Activated T-cell treated with anti-CD3 and anti-CD28 coated beads, Interleukin-2, amount 50 U/mL, for 72 hours (primary cell): ENCODE results near the gene DOCK4. TPM values are rescaled to one million over a fixed set of nuclear protein-coding genes. Genes with fewer than 3 reads are reported as not detected.

ENCODE experiments used
- ATAC-seq, 2 donors: fragments of 150-1000 bp; cut with Tn5 transposase; replicated peaks in 1 of 2; 2 replicates each; pipeline ENCODE4 v1.10.0; 2021; ENCODE audit warnings: moderate library complexity in 2 of 2, mild to moderate bottlenecking in 1 of 2
- DNase-seq, 2 donors: peaks; one replicate each; pipeline ENCODE4 v3.0.0; 2021 to 2022; ENCODE audit warnings: mixed read lengths in 1 of 2
- H3K27ac Mint-ChIP-seq: one replicate; pipeline ENCODE4 v1.8.0; 2022; ENCODE audit warnings: mild to moderate bottlenecking, moderate library complexity, mixed read lengths
- H3K27me3 Mint-ChIP-seq: one replicate; pipeline ENCODE4 v1.8.0; 2022; ENCODE audit warnings: low read depth, mixed read lengths
- H3K36me3 Mint-ChIP-seq, 2 donors: one replicate each; pipeline ENCODE4 v1.8.0; 2022; ENCODE audit warnings: mixed read lengths in 2 of 2, mild to moderate bottlenecking in 1 of 2; ENCODE audit not compliant: insufficient read depth in 2 of 2
- H3K4me1 Mint-ChIP-seq: one replicate; pipeline ENCODE4 v1.8.0; 2022; ENCODE audit warnings: low read depth, mixed read lengths
- H3K4me3 Mint-ChIP-seq, 2 donors: one replicate each; pipeline ENCODE4 v1.8.0; 2022; ENCODE audit warnings: mild to moderate bottlenecking in 2 of 2, mixed read lengths in 2 of 2, moderate library complexity in 2 of 2
- H3K9me3 Mint-ChIP-seq, 2 donors: one replicate each; pipeline ENCODE4 v1.8.0; 2022; ENCODE audit warnings: mixed read lengths in 2 of 2
- total RNA-seq, 2 donors: library from RNA; stranded (reverse); gene quantifications; one replicate each; pipeline ENCODE4 v1.2.3, GENCODE V29; 2022

Gene DOCK4
- total RNA-seq, 2 donors from 2014 or later = 0.29 to 0.53 TPM

GRCh38 chr7:111836592-111836991 is 369.6 kb downstream of the DOCK4 start:
- DNase-seq = no peak
- no peak for ATAC-seq
- peaks cover under 1% of the 10 kb centered on the region for H3K4me1 Mint-ChIP-seq
- peak overlapping the region; percentile 11 for H3K27ac Mint-ChIP-seq
- H3K27me3 Mint-ChIP-seq = peaks cover 5% of the 10 kb centered on the region
- H3K4me3 Mint-ChIP-seq = no peak overlapping the region
- H3K36me3 Mint-ChIP-seq = no peaks in the 10 kb centered on the region
- peaks cover 0 to 1% of the 10 kb centered on the region in 2 donors for H3K9me3 Mint-ChIP-seq

- Mint-ChIP-seq H3K27ac (no peak overlapping the region), H3K36me3 (no peaks in the 10 kb centered on the region), H3K4me1 (no peaks in the 10 kb centered on the region), H3K4me3 (no peak overlapping the region), H3K27me3 (peaks cover 5% of the 10 kb centered on the region), H3K9me3 (peaks cover 0 to 1% of the 10 kb centered on the region in 2 donors)
- DNase-seq (no peak), ATAC-seq (no peak)
Observed at GRCh38 chr7:111835066-111835465, 371.1 kb downstream of the DOCK4 start.

DNA sequence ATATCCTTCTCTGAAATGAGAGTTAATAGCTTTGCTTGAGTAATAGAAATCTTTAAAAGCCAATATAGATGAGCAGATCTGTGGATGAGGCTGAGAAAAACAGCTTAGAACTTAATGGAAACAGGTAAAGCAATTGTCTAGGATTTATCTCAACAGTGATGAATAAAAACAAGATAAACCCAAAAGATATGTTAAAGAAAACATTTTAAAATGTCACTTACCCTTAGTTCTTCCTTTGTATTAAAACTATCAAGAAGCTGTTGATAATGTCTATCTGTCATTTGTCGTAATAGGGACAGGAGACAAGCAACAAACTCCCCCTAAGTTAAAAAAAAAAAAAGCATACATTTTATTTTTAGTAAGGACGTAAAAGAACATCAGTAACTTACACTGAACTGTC is 371.8 kb downstream of the DOCK4 start:
- Mint-ChIP-seq H3K36me3 (no peaks in the 10 kb centered on the region), H3K27me3 (peaks cover 5% of the 10 kb centered on the region), H3K4me3 (no peak overlapping the region), H3K27ac (no peak overlapping the region), H3K9me3 (peaks cover 0 to 1% of the 10 kb centered on the region in 2 donors), H3K4me1 (no peaks in the 10 kb centered on the region)
- no peak for ATAC-seq
- DNase-seq = no peak

DNA sequence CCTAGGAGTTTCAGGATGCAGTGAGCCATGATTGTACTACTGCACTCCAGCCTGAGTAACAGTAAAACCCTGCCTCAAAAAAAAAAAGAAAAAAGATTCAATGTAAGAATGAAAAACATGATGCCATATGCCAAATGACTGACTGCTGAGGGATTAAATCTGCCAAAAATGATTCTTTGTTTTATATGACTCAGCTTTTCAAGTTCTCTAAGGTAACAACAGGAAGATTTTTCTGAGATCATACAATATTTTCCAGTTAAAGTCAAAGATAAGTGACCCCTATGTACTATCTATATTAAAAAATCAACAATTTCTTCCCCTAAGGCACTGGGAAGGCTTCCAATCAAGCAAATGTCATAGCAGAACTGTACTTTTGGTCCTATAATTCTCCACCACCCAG is 372.7 kb downstream of the DOCK4 start:
- Mint-ChIP-seq H3K27ac (no peak overlapping the region), H3K9me3 (peaks cover 0 to 1% of the 10 kb centered on the region in 2 donors), H3K36me3 (no peaks in the 10 kb centered on the region), H3K4me1 (no peaks in the 10 kb centered on the region), H3K27me3 (peaks cover 5% of the 10 kb centered on the region), H3K4me3 (no peak overlapping the region)
- ATAC-seq (no peak), DNase-seq (no peak)

DNA sequence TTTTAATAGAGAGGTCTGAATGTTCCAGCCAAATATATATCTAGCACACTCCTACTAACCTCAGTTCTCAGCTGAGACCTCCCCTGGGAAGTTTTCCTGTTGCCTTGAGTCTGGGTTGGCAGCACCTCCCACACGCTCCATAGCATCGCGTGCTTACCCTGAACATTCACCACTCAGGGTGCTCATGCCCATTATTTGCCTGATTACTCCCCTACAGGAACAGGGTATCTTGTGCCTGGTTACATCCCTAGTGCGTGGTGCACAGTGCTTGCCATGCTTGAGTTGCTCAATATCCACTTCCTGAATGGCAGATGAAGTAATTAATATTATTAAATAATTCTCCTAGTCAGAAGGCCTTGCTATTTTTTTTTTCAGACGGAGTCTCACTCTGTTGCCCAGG is 374.0 kb downstream of the DOCK4 start:
- Mint-ChIP-seq H3K4me1 (no peaks in the 10 kb centered on the region), H3K9me3 (peaks cover 0 to 1% of the 10 kb centered on the region in 2 donors), H3K4me3 (no peak overlapping the region), H3K27ac (no peak overlapping the region), H3K27me3 (peaks cover 5% of the 10 kb centered on the region), H3K36me3 (no peaks in the 10 kb centered on the region)
- ATAC-seq (no peak), DNase-seq (no peak)

- Mint-ChIP-seq H3K9me3 (peaks cover 0 to 1% of the 10 kb centered on the region in 2 donors), H3K4me1 (no peaks in the 10 kb centered on the region), H3K36me3 (no peaks in the 10 kb centered on the region), H3K4me3 (no peak overlapping the region), H3K27ac (no peak overlapping the region), H3K27me3 (peaks cover 6% of the 10 kb centered on the region)
- DNase-seq (no peak), ATAC-seq (no peak)
Observed at GRCh38 chr7:111829221-111829620, 377.0 kb downstream of the DOCK4 start.

DNA sequence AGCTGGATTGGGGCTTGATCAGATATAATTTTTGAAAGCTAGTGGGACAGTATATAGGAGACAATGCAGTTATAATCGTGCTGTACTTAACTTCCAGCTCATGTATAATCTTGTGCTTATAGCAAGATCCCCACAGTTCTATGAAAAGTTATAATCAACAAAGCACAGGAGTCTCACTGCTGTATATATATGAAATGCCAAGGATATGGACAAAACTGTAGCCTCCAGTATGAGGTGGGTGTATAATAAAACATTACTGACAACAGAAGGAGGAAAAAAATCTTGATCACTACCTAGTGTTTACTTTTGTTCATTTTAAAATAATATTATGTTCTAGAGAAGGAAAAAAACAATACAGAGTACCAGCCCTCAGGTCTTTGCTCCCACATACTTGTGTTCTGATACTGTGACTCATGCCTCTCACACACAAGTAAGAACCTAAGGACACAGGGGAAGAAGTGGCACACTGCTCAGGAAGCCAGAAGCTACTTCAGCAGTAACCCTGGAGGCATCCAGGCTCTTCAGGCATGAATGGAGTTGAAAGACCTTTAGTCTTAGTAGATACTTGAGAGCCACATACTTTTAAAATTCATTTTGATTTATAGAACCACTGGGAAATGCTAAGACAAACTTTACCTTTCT is 378.2 kb downstream of the DOCK4 start:
- Mint-ChIP-seq H3K4me1 (no peaks in the 10 kb centered on the region), H3K27ac (no peak overlapping the region), H3K4me3 (no peak overlapping the region), H3K27me3 (peaks cover 6% of the 10 kb centered on the region), H3K9me3 (peaks cover 0 to 1% of the 10 kb centered on the region in 2 donors), H3K36me3 (no peaks in the 10 kb centered on the region)
- ATAC-seq (no peak), DNase-seq (no peak)

GRCh38 chr7:111825046-111825445 is 381.2 kb downstream of the DOCK4 start:
- Mint-ChIP-seq H3K9me3 (no peaks in the 10 kb centered on the region), H3K36me3 (no peaks in the 10 kb centered on the region), H3K27me3 (peaks cover 6% of the 10 kb centered on the region), H3K4me3 (no peak overlapping the region), H3K4me1 (no peaks in the 10 kb centered on the region), H3K27ac (no peak overlapping the region)
- DNase-seq (no peak), ATAC-seq (no peak)

GRCh38 chr7:111823826-111824225 is 382.4 kb downstream of the DOCK4 start:
- no peak for DNase-seq
- no peaks in the 10 kb centered on the region for H3K9me3 Mint-ChIP-seq
- no peaks in the 10 kb centered on the region for H3K36me3 Mint-ChIP-seq
- H3K4me3 Mint-ChIP-seq = no peak overlapping the region
- no peak for ATAC-seq
- no peaks in the 10 kb centered on the region for H3K4me1 Mint-ChIP-seq
- H3K27me3 Mint-ChIP-seq = peaks cover 6% of the 10 kb centered on the region
- H3K27ac Mint-ChIP-seq = no peak overlapping the region

- ATAC-seq = no peak
- Mint-ChIP-seq H3K4me3 (no peak overlapping the region), H3K27ac (no peak overlapping the region), H3K36me3 (no peaks in the 10 kb centered on the region), H3K27me3 (peaks cover under 1% of the 10 kb centered on the region), H3K9me3 (no peaks in the 10 kb centered on the region), H3K4me1 (no peaks in the 10 kb centered on the region)
- no peak for DNase-seq
Observed at GRCh38 chr7:111821046-111821445, 385.2 kb downstream of the DOCK4 start.

DNA sequence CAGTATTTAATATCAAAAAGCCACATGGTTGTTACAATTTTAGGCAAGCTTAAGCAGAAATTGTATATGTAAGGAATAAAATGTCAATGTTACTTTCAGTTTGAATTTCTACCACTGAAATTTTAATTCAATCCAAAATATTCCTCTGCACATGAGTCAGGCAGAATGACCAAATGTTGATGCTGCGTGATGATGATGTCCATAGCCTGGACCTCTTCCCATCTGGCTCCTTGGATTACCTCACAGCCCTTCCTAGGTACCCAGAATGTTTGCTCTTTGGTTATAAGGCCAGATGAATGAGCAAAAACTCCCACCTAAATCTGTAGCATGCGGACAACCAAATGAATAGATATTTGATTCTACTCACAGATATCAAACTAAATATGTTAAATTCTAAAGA is 385.6 kb downstream of the DOCK4 start:
- H3K9me3 Mint-ChIP-seq = no peaks in the 10 kb centered on the region
- DNase-seq (no peak), ATAC-seq (no peak)
- no peaks in the 10 kb centered on the region for H3K4me1 Mint-ChIP-seq
- H3K36me3 Mint-ChIP-seq = no peaks in the 10 kb centered on the region
- no peak overlapping the region for H3K4me3 Mint-ChIP-seq
- no peaks in the 10 kb centered on the region for H3K27me3 Mint-ChIP-seq
- H3K27ac Mint-ChIP-seq = no peak overlapping the region

- H3K27ac Mint-ChIP-seq = no peak overlapping the region
- H3K4me3 Mint-ChIP-seq = no peak overlapping the region
- no peaks in the 10 kb centered on the region for H3K4me1 Mint-ChIP-seq
- DNase-seq (no peak), ATAC-seq (no peak)
- H3K27me3 Mint-ChIP-seq = no peaks in the 10 kb centered on the region
- no peaks in the 10 kb centered on the region for H3K9me3 Mint-ChIP-seq
- H3K36me3 Mint-ChIP-seq = no peaks in the 10 kb centered on the region
Observed at GRCh38 chr7:111820121-111820520, 386.1 kb downstream of the DOCK4 start.

- Mint-ChIP-seq H3K36me3 (no peaks in the 10 kb centered on the region), H3K9me3 (no peaks in the 10 kb centered on the region), H3K27ac (no peak overlapping the region), H3K4me3 (no peak overlapping the region), H3K4me1 (no peaks in the 10 kb centered on the region), H3K27me3 (no peaks in the 10 kb centered on the region)
- no peak for ATAC-seq
- DNase-seq = no peak
Observed at GRCh38 chr7:111815354-111815753, 390.8 kb downstream of the DOCK4 start.

DNA sequence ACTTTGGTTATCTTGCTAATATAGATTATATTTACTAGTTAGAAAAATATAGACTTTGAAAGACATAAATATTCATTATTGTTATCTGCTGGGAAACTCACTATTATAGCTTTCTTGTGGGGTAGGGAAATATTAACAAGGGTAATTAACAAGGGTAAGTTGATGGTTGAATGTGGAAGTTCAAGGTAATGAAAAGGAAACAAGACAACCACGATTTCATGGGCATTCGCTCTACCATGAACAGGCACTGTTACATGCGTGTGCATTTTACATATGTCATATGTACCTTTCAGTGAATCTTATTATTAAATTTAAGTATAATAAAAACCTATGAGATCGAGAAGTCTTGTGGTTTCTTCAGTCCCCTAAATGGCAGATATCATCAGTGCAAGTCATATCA is 392.9 kb downstream of the DOCK4 start:
- ATAC-seq (no peak), DNase-seq (no peak)
- Mint-ChIP-seq H3K9me3 (no peaks in the 10 kb centered on the region), H3K36me3 (no peaks in the 10 kb centered on the region), H3K27ac (no peak overlapping the region), H3K27me3 (no peaks in the 10 kb centered on the region), H3K4me1 (no peaks in the 10 kb centered on the region), H3K4me3 (no peak overlapping the region)
